Renal cortex interstitium (tissue), 11 donors: ENCODE measurements around the gene LRRC23. TPM values are rescaled to one million over a fixed set of nuclear protein-coding genes. Genes with fewer than 3 reads are reported as not detected.

ENCODE experiments used
- DNase-seq, 11 donors: peaks; one replicate each; pipeline ENCODE4 v3.0.0-alpha.2; 2013; ENCODE audit warnings: low read depth in 9 of 11, low spot score in 4 of 11; ENCODE audit errors: extremely low read depth in 1 of 11
- polyA plus RNA-seq, 3 donors: library from polyadenylated mRNA; unstranded; fragments of 120-200 nt; gene quantifications; one replicate each; pipeline ENCODE4 v1.2.1, GENCODE V29; 2013; ENCODE audit not compliant: insufficient read length in 3 of 3

The LRRC23 gene
- polyA plus RNA-seq, 3 donors = 18.4 to 21.8 (median 21.7) TPM

GRCh38 chr12:6948873-6949594 lies 44.4 kb downstream of the LRRC23 start:
- no peak for DNase-seq

GRCh38 chr12:6950401-6950801 lies 45.8 kb downstream of the LRRC23 start:
- no peak for DNase-seq

GRCh38 chr12:6950811-6951540 lies 46.4 kb downstream of the LRRC23 start, which contains the start of gene PTPN6:
TSS of gene PTPN6 (plus strand) at chr12:6951356. CDS start at chr12:6951513, 157 bp downstream.
- no peak for DNase-seq

GRCh38 chr12:6951551-6952120 lies 47.0 kb downstream of the LRRC23 start:
- DNase-seq = no peak

GRCh38 chr12:6952121-6952862 lies 47.7 kb downstream of the LRRC23 start:
- DNase-seq = no peak

GRCh38 chr12:6952863-6953441 lies 48.3 kb downstream of the LRRC23 start:
- DNase-seq = no peak

- peak in 1 of 11 donors; percentile 59 for DNase-seq
Measured at GRCh38 chr12:6953442-6954315, 49.1 kb downstream of the LRRC23 start.

- DNase-seq = no peak
Measured at GRCh38 chr12:6954316-6955107, 49.9 kb downstream of the LRRC23 start.

- no peak for DNase-seq
Measured at GRCh38 chr12:6955108-6956020, 50.7 kb downstream of the LRRC23 start.

GRCh38 chr12:6956021-6956727 lies 51.6 kb downstream of the LRRC23 start:
- no peak for DNase-seq

GRCh38 chr12:6957151-6957701 lies 52.6 kb downstream of the LRRC23 start:
- DNase-seq = no peak

- no peak for DNase-seq
Measured at GRCh38 chr12:6957741-6958608, 53.4 kb downstream of the LRRC23 start.

GRCh38 chr12:6958609-6959057 lies 54.0 kb downstream of the LRRC23 start:
- no peak for DNase-seq

GRCh38 chr12:6959058-6959804 lies 54.6 kb downstream of the LRRC23 start:
- no peak for DNase-seq
